ENCODE measurements around the gene EIF3C.
"Not testable (repeated sequence)": the region's sequence is repeated elsewhere in the genome, so short reads cannot be mapped to it uniquely, and the experiment has no call there.

- TF ChIP-seq SUZ12 (IDR thresholded peaks at IDR 0.05; ENCODE audit: extremely low read depth, insufficient read depth, insufficient read length); ZNF274 (IDR thresholded peaks at IDR 0.05; ENCODE audit: low read depth, low read length); YY1 (IDR thresholded peaks at IDR 0.05; ENCODE audit: insufficient read depth, insufficient read length): not testable (repeated sequence)
These were observed 9.9 kb upstream of the EIF3C start for GRCh38 chr16:28701384-28701783.

Measured in NT2/D1 (cell line).